Esophagus squamous epithelium (tissue), 4 donors: Measurements from ENCODE around the gene GSG1L.

Experiments used
- CTCF ChIP-seq, 6 experiments: fragments of 450-650 bp in 4 of 6; fragments of 200-600 bp in 2 of 6; sonication (generic) in 2 of 6; IDR thresholded peaks; one replicate each; pipeline ENCODE4 v1.5.1; 2016 to 2019; ENCODE audit warnings: antibody characterized with exemption in 6 of 6, mild to moderate bottlenecking in 4 of 6, moderate library complexity in 4 of 6
- POLR2A ChIP-seq, 4 donors: fragments of 450-650 bp; IDR thresholded peaks; one replicate each; pipeline ENCODE4 v1.6.1; 2017; ENCODE audit warnings: antibody characterized with exemption in 4 of 4, mild to moderate bottlenecking in 4 of 4, moderate library complexity in 3 of 4

GRCh38 chr16:27869411-27869810, 194.1 kb downstream of the GSG1L start:
- TF ChIP-seq CTCF (IDR thresholded peaks at IDR 0.05) (no peak), POLR2A (IDR thresholded peaks at IDR 0.05) (no peak)
